CD8-positive, alpha-beta memory T cell (primary cell): ENCODE measurements around the gene HCRT. TPM values are rescaled to one million over a fixed set of nuclear protein-coding genes. Genes with fewer than 3 reads are reported as not detected.

ENCODE experiments used
- CTCF ChIA-PET: fragments of 350-600 bp; sonication (Branson Sonifier 250); formaldehyde crosslinking; loops from one replicate; lab custom pipeline; 2021; ENCODE audit warnings: antibody characterized with exemption; lab: Charles Lee
- POLR2A ChIA-PET: fragments of 350-600 bp; sonication (Branson Sonifier 250); formaldehyde crosslinking; loops from one replicate; lab custom pipeline; 2021; ENCODE audit warnings: antibody characterized with exemption; lab: Charles Lee
- DNase-seq, 5 donors: peaks; one replicate each; pipeline versions ENCODE4 v3.0.0 to v3.0.0-alpha.2; 2020 to 2022; ENCODE audit warnings: mixed read lengths in 1 of 5
- H3K27ac ChIP-seq: one replicate; pipeline ENCODE4 v1.7.0; 2013; ENCODE audit warnings: low read depth, mild to moderate bottlenecking, low read length, moderate library complexity
- H3K27me3 ChIP-seq: 2 replicates; pipeline ENCODE4 v1.7.0; 2013; ENCODE audit warnings: low read length, mild to moderate bottlenecking; ENCODE audit not compliant: insufficient read depth, poor library complexity, severe bottlenecking
- H3K36me3 ChIP-seq: 2 replicates; pipeline ENCODE4 v1.7.0; 2013; ENCODE audit warnings: mild to moderate bottlenecking, low read length, moderate library complexity; ENCODE audit not compliant: insufficient read depth
- H3K4me1 ChIP-seq: 2 replicates; pipeline ENCODE4 v1.7.0; 2013; ENCODE audit warnings: mild to moderate bottlenecking, low read length, moderate library complexity; ENCODE audit not compliant: insufficient read depth
- H3K4me3 ChIP-seq: 2 replicates; pipeline ENCODE4 v1.7.0; 2013; ENCODE audit warnings: mild to moderate bottlenecking, low read length
- H3K9me3 ChIP-seq: 2 replicates; pipeline ENCODE4 v1.7.0; 2013; ENCODE audit warnings: mild to moderate bottlenecking, low read length
- H3K27ac Mint-ChIP-seq, 8 donors: one replicate each; pipeline ENCODE4 v1.8.0; 2020 to 2021; ENCODE audit warnings: mixed read lengths in 8 of 8, mild to moderate bottlenecking in 6 of 8, inconsistent platforms in 3 of 8, moderate library complexity in 3 of 8
- H3K27me3 Mint-ChIP-seq, 2 donors: one replicate each; pipeline ENCODE4 v1.8.0; 2020 to 2021; ENCODE audit warnings: mixed read lengths in 2 of 2, mild to moderate bottlenecking in 1 of 2, moderate library complexity in 1 of 2
- H3K36me3 Mint-ChIP-seq, 3 donors: one replicate each; pipeline ENCODE4 v1.8.0; 2020 to 2021; ENCODE audit warnings: mixed read lengths in 3 of 3, inconsistent platforms in 1 of 3, mild to moderate bottlenecking in 1 of 3
- H3K4me1 Mint-ChIP-seq, 3 donors: one replicate each; pipeline ENCODE4 v1.8.0; 2020 to 2021; ENCODE audit warnings: mixed read lengths in 3 of 3, inconsistent platforms in 1 of 3, mild to moderate bottlenecking in 1 of 3
- H3K4me3 Mint-ChIP-seq, 7 donors: one replicate each; pipeline ENCODE4 v1.8.0; 2020 to 2021; ENCODE audit warnings: mixed read lengths in 7 of 7, mild to moderate bottlenecking in 6 of 7, moderate library complexity in 4 of 7, inconsistent platforms in 2 of 7
- H3K9me3 Mint-ChIP-seq, 5 donors: one replicate each; pipeline ENCODE4 v1.8.0; 2020 to 2022; ENCODE audit warnings: mixed read lengths in 5 of 5, mild to moderate bottlenecking in 3 of 5, moderate library complexity in 2 of 5, inconsistent platforms in 1 of 5
- polyA plus RNA-seq: library from polyadenylated mRNA; unstranded; fragments of 300-500 nt; fragmentation: Illumina TruSeq; gene quantifications from one replicate; pipeline ENCODE4 v1.2.3, GENCODE V29; 2021
- total RNA-seq, 2 experiments: library from RNA; stranded (reverse); gene quantifications; one replicate each; pipeline ENCODE4 v1.2.3, GENCODE V29; 2021

HCRT gene
- total and polyA plus RNA-seq, 3 experiments from 2014 or later, result not detected

DNA sequence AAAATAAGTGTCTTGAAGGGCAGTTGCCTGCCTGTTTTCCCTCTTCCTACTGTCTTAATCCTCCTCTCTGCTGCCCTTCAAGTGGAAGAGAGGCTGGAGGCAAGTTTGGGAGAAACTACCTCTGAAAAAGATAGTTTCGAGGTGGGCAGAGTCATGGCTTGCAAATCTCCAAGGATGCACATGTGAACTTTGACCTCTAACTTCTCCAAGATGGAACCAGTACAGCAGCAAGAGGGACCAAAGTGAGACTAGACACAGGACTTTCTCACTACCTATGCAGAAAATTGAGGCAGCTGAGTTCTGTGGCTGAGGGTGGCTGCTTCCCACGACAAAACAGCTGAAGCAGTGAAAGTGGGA lies 3.4 kb downstream of the HCRT start:
- no peak for DNase-seq
- H3K9me3 Mint-ChIP-seq, result no peaks in the 10 kb centered on the region
- peaks cover 0 to 3% (median 0%) of the 10 kb centered on the region in 3 donors for H3K36me3 Mint-ChIP-seq
- H3K27ac Mint-ChIP-seq, result peak overlapping the region in 3 of 8 donors; percentile 32 to 93 (median 75)
- Histone ChIP-seq H3K27me3 (no peaks in the 10 kb centered on the region), H3K27ac (no peak overlapping the region), H3K36me3 (no peaks in the 10 kb centered on the region), H3K4me3 (no peak overlapping the region), H3K4me1 (peaks cover 44% of the 10 kb centered on the region), H3K9me3 (no peaks in the 10 kb centered on the region)
- ChIA-PET CTCF (interaction anchor here (1.0 to 1.8 kb wide), 9 partner anchors 10 to 346 kb away, joined by 3 to 9 read pairs (median 3); partner anchors contain the start of genes GHDC, HSPB9, KAT2A and NKIRAS2), POLR2A (interaction anchor here (0.6 to 1.2 kb wide), 2 partner anchors 16 to 93 kb away, joined by 3 to 4 read pairs; no protein-coding TSS in a partner anchor)
- H3K27me3 Mint-ChIP-seq, result peaks cover 13 to 20% of the 10 kb centered on the region in 2 donors
- H3K4me3 Mint-ChIP-seq, result peak overlapping the region in 5 of 7 donors; percentile 41 to 87 (median 55)
- H3K4me1 Mint-ChIP-seq, result peaks cover 39 to 59% (median 42%) of the 10 kb centered on the region in 3 donors

DNA sequence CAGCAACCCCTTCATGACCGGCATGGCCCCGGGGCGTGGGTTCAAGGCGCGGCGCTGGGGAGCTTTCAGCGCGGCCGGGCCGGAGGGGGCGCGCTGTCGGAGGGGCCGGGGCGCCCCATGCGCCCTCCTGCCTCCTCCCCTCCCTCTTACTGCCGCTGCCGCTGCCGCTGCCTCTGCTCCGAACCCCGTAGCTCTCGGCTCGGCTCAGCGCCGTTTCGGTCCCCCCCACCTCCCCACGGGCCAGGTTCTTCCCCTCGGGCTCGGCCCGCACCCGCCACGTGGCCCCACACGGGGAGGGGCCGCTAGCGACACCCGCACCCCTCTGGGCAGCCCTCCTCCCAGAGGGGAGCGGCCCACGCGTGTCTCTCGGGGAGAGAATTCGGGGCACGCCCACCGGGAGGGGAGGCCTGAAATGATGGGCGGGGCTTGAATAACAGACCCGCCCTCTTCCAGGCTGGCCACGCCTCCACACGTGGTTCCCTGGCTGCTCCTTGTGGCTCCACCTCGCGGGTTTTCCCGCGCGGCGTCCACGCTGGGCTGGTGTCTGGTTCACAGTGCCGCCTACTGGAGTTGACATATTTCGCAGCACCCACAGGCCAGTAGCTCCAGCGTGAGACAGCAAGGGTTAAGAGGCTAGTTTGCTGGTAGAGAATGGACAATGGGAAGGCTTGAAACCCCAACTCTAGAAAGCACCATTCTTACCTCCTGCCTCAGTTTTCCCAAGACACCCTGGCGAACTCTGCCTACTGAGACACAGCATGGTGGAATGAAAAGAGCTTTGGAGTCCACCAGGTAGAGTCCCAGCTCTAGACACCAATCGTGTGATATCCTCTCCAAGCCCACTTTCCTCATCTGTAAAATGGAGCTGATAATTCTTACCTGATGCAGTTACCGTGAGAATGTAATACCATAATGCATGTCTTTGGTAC lies 4.1 kb downstream of the HCRT start, which contains the start of gene KCNH4:
KCNH4 (minus strand) TSS at position 221 of the 929 bp plus-strand sequence; CDS start at position 24, 197 bp downstream.
- Mint-ChIP-seq H3K27me3 (peaks cover 13 to 20% of the 10 kb centered on the region in 2 donors), H3K27ac (peak within 1 kb of the TSS in 6 of 8 donors; percentile 29 to 93 (median 35)), H3K36me3 (peaks cover 0 to 3% (median 0%) of the 10 kb centered on the region in 3 donors), H3K4me1 (peaks cover 39 to 59% (median 42%) of the 10 kb centered on the region in 3 donors), H3K9me3 (no peaks in the 10 kb centered on the region), H3K4me3 (peak within 1 kb of the TSS; percentile 55 to 87 (median 56))
- no peaks in the 10 kb centered on the region for H3K27me3 ChIP-seq
- H3K9me3 ChIP-seq, result no peaks in the 10 kb centered on the region
- peaks cover 44% of the 10 kb centered on the region for H3K4me1 ChIP-seq
- peak; percentile 65 to 86 (median 79) for DNase-seq
- CTCF ChIA-PET, result interaction anchor here (0.9 to 1.8 kb wide), 14 partner anchors 9 to 346 kb away, joined by 3 to 9 read pairs (median 3); partner anchors contain the start of genes GHDC, HSPB9, KAT2A and NKIRAS2
- POLR2A ChIA-PET, result interaction anchor here (0.6 to 1.2 kb wide), 2 partner anchors 15 to 94 kb away, joined by 3 to 4 read pairs; no protein-coding TSS in a partner anchor
- no peaks in the 10 kb centered on the region for H3K36me3 ChIP-seq
- peak within 1 kb of the TSS; percentile 45 for H3K4me3 ChIP-seq
- no peak within 1 kb of the TSS for H3K27ac ChIP-seq

DNA sequence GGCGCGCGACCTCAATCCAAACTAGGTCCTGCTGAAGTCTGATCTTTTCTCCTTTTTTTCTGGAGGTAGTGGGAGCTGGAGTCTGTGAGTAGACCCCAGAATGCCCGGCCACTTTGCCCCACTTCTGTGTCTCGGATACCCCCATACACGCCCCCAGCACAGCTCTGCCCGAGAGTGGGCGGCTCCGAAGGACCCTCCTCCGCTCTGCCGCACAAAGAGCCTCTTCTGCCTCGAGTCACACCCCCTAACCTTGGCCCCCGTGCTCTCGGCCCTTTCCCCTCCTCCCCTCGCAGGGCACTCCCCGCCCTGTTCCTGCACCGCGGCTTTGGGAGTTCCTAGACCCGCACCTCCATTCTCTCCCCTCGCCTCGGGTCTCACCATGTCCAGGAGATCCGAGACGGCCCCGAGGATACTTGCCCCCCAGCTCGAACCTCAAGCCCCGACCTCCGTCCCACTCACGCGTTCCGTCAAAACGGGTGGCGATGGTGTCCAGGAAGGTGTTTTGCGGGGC lies 4.8 kb downstream of the HCRT start:
- Histone ChIP-seq H3K27me3 (no peaks in the 10 kb centered on the region), H3K9me3 (no peaks in the 10 kb centered on the region), H3K4me3 (peak overlapping the region; percentile 45), H3K4me1 (peaks cover 44% of the 10 kb centered on the region), H3K27ac (no peak overlapping the region), H3K36me3 (no peaks in the 10 kb centered on the region)
- H3K4me3 Mint-ChIP-seq, result peak overlapping the region in 6 of 7 donors; percentile 41 to 81 (median 54)
- POLR2A ChIA-PET, result no interaction called here
- no peaks in the 10 kb centered on the region for H3K9me3 Mint-ChIP-seq
- peaks cover 0 to 3% (median 0%) of the 10 kb centered on the region in 3 donors for H3K36me3 Mint-ChIP-seq
- CTCF ChIA-PET, result interaction anchor here (0.9 to 1.8 kb wide), 9 partner anchors 8 to 226 kb away, joined by 3 to 9 read pairs (median 3); partner anchors contain the start of genes GHDC and HSPB9
- H3K4me1 Mint-ChIP-seq, result peaks cover 39 to 59% (median 42%) of the 10 kb centered on the region in 3 donors
- H3K27me3 Mint-ChIP-seq, result peaks cover 14 to 20% of the 10 kb centered on the region in 2 donors
- H3K27ac Mint-ChIP-seq, result peak overlapping the region in 1 of 8 donors; percentile 34
- no peak for DNase-seq

DNA sequence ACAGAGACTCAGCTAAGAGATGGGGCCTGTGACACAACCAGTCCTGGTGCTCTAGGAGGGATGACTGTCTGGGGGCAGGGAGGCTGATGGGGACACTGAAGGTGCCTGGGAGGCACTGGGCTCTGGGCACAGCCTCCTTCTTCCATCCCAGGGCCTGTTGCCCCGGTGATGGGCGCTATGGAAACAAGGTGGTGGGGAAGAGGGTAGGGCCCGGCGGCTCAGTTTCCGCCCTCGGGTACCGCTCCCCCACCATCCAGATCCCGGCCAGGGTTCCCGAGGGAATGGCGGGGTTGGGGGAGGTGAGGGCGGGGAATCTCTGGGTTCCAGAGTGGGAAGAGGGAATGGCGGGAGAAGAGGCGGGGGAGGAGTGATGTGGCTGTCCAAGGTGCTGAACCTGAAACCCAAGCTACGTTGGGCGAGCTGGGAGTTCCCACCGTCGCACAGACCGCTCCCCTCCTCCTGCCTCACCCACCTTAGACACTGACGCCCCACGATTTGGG lies 5.3 kb downstream of the HCRT start:
- Mint-ChIP-seq H3K4me1 (peaks cover 37 to 56% (median 38%) of the 10 kb centered on the region in 3 donors), H3K27me3 (peaks cover 14 to 20% of the 10 kb centered on the region in 2 donors), H3K4me3 (peak overlapping the region; percentile 44 to 81 (median 56)), H3K9me3 (no peaks in the 10 kb centered on the region), H3K27ac (peak overlapping the region in 2 of 8 donors; percentile 9 to 34), H3K36me3 (peaks cover 0 to 3% (median 0%) of the 10 kb centered on the region in 3 donors)
- DNase-seq, result peak in 1 of 5 donors; percentile 19
- CTCF ChIA-PET, result interaction anchor here (0.9 to 1.5 kb wide), 5 partner anchors 17 to 226 kb away, joined by 3 to 4 read pairs (median 3); no protein-coding TSS in a partner anchor
- H3K9me3 ChIP-seq, result no peaks in the 10 kb centered on the region
- H3K4me1 ChIP-seq, result peaks cover 41% of the 10 kb centered on the region
- no peak overlapping the region for H3K27ac ChIP-seq
- H3K27me3 ChIP-seq, result no peaks in the 10 kb centered on the region
- H3K4me3 ChIP-seq, result no peak overlapping the region
- no peaks in the 10 kb centered on the region for H3K36me3 ChIP-seq
- POLR2A ChIA-PET, result no interaction called here

DNA sequence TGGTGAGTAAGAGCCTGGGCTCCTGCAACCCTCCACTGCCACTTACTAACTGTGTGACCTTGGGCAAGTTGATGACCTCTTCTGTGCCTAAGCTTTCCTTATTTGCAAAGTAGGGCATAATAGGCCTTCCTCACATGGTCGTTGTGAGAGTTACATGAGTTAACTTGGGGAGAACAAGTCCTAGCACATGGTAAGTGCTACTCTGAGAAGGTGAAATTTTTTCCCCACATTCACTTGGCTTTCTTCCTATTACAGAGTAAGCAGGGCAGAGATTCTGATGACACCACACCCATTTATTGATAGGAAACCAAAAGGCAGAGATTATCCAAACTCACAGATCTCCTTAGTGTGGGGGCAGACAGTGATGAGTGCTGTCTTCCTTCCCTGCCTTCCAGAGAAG lies 5.9 kb downstream of the HCRT start:
- Histone ChIP-seq H3K4me1 (peaks cover 35% of the 10 kb centered on the region), H3K27me3 (no peaks in the 10 kb centered on the region), H3K9me3 (no peaks in the 10 kb centered on the region), H3K4me3 (no peak overlapping the region), H3K36me3 (no peaks in the 10 kb centered on the region), H3K27ac (no peak overlapping the region)
- Mint-ChIP-seq H3K9me3 (no peaks in the 10 kb centered on the region), H3K36me3 (peaks cover 0 to 3% (median 0%) of the 10 kb centered on the region in 3 donors), H3K4me1 (peaks cover 31 to 50% (median 33%) of the 10 kb centered on the region in 3 donors), H3K27ac (peak overlapping the region in 1 of 8 donors; percentile 9), H3K4me3 (peak overlapping the region in 5 of 7 donors; percentile 33 to 81 (median 60)), H3K27me3 (peaks cover 14 to 20% of the 10 kb centered on the region in 2 donors)
- ChIA-PET POLR2A (no interaction called here), CTCF (no interaction called here)
- DNase-seq, result no peak

DNA sequence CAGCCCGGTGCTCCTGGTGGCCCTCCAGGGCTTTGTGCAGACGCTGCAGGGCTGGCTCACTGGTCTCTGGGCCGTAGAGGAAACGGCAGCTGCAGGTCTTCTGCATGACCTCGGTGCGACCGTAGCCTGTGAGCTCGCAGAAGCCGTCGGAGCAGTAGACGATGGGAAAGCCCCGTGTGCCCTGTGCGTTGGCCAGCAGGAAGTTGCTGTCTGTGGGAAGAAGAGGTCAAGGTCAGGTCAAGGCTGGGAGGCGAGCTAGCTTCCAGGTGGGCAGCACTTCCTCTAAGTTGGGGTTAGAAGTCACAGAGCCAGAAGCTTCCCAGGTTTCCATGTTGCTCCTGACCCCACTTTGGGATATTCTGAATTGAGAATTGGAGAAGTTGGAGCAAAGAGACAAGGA lies 6.4 kb downstream of the HCRT start:
- H3K9me3 Mint-ChIP-seq, result no peaks in the 10 kb centered on the region
- H3K36me3 Mint-ChIP-seq, result peaks cover 0 to 2% (median 0%) of the 10 kb centered on the region in 3 donors
- no peaks in the 10 kb centered on the region for H3K36me3 ChIP-seq
- no peak overlapping the region for H3K27ac ChIP-seq
- peak in 1 of 5 donors; percentile 31 for DNase-seq
- peaks cover 14 to 20% of the 10 kb centered on the region in 2 donors for H3K27me3 Mint-ChIP-seq
- POLR2A ChIA-PET, result no interaction called here
- H3K4me1 Mint-ChIP-seq, result peaks cover 29 to 47% (median 31%) of the 10 kb centered on the region in 3 donors
- CTCF ChIA-PET, result no interaction called here
- H3K27me3 ChIP-seq, result no peaks in the 10 kb centered on the region
- no peaks in the 10 kb centered on the region for H3K9me3 ChIP-seq
- H3K4me3 Mint-ChIP-seq, result peak overlapping the region in 3 of 7 donors; percentile 45 to 74 (median 70)
- no peak overlapping the region for H3K4me3 ChIP-seq
- peaks cover 34% of the 10 kb centered on the region for H3K4me1 ChIP-seq
- H3K27ac Mint-ChIP-seq, result peak overlapping the region in 3 of 8 donors; percentile 9 to 86 (median 50)

DNA sequence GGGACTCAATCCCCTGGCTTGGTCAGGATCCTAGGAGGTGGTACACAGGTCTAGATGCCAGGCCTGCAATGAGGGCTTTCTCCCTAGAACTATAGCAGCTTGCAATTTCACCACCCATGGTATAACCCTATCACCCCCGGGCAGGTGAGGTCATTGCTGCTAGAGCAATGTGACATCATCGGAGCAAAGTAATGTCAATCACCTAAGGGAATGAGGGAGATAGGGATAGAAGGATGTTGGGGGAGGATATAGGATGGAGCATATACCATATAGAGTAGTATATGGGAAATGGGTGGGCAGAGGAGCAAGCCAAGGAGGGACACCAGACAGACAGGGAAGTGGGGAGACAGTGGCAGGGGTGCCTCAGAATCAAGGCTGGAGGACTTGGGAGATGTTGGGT lies 7.6 kb downstream of the HCRT start:
- H3K9me3 Mint-ChIP-seq, result no peaks in the 10 kb centered on the region
- H3K4me3 Mint-ChIP-seq, result peak overlapping the region in 1 of 7 donors; percentile 82
- Histone ChIP-seq H3K4me3 (no peak overlapping the region), H3K27ac (no peak overlapping the region), H3K27me3 (no peaks in the 10 kb centered on the region), H3K4me1 (peaks cover 23% of the 10 kb centered on the region), H3K36me3 (no peaks in the 10 kb centered on the region), H3K9me3 (no peaks in the 10 kb centered on the region)
- ChIA-PET POLR2A (no interaction called here), CTCF (no interaction called here)
- peaks cover 19 to 36% (median 22%) of the 10 kb centered on the region in 3 donors for H3K4me1 Mint-ChIP-seq
- H3K27ac Mint-ChIP-seq, result peak overlapping the region in 1 of 8 donors; percentile 50
- no peaks in the 10 kb centered on the region for H3K36me3 Mint-ChIP-seq
- H3K27me3 Mint-ChIP-seq, result peaks cover 14 to 20% of the 10 kb centered on the region in 2 donors
- no peak for DNase-seq
